Uterus (tissue), 4 donors: ENCODE measurements around the gene UBAP1. TPM values are rescaled to one million over a fixed set of nuclear protein-coding genes. Genes with fewer than 3 reads are reported as not detected.
A peak's percentile ranks its signal among the peaks of the same experiment; 100 is the strongest.

Experiments used
- DNase-seq, 2 donors: peaks; one replicate each; pipeline ENCODE4 v3.0.0-alpha.2; 2019 to 2020
- H3K27ac ChIP-seq, 2 donors: fragments of 200-600 bp; sonication (generic); 1 replicate in 1 of 2; 2 replicates in 1 of 2; pipeline ENCODE4 v1.5.1; 2016 to 2018
- H3K27me3 ChIP-seq, 2 donors: fragments of 200-600 bp; sonication (generic); one replicate each; pipeline ENCODE4 v1.5.1; 2018 to 2019; ENCODE audit warnings: control low read depth in 1 of 2
- H3K36me3 ChIP-seq, 2 donors: fragments of 200-600 bp; sonication (generic); one replicate each; pipeline ENCODE4 v1.5.1; 2019; ENCODE audit warnings: control low read depth in 1 of 2
- H3K4me1 ChIP-seq, 2 donors: fragments of 200-600 bp; sonication (generic); one replicate each; pipeline ENCODE4 v1.5.1; 2018 to 2019; ENCODE audit warnings: control low read depth in 1 of 2
- H3K4me3 ChIP-seq, 2 donors: fragments of 200-600 bp; sonication (generic); 1 replicate in 1 of 2; 2 replicates in 1 of 2; pipeline ENCODE4 v1.5.1; 2018 to 2019; ENCODE audit warnings: mild to moderate bottlenecking in 1 of 2
- H3K9me3 ChIP-seq, 2 donors: fragments of 200-600 bp; sonication (generic); one replicate each; pipeline ENCODE4 v1.5.1; 2019; ENCODE audit warnings: control low read depth in 1 of 2
- CTCF ChIP-seq, 4 experiments: fragments of 200-600 bp in 2 of 4; fragments of 450-650 bp in 2 of 4; sonication (generic) in 2 of 4; IDR thresholded peaks; one replicate each; pipeline ENCODE4 v1.5.1; 2016 to 2019; ENCODE audit warnings: antibody characterized with exemption in 4 of 4, mild to moderate bottlenecking in 2 of 4, moderate library complexity in 1 of 4
- POLR2A ChIP-seq, 2 donors: fragments of 450-650 bp; IDR thresholded peaks; one replicate each; pipeline ENCODE4 v1.6.1; 2016; ENCODE audit warnings: antibody characterized with exemption in 2 of 2, mild to moderate bottlenecking in 1 of 2, moderate library complexity in 1 of 2
- intact Hi-C: fragments of 100-400 bp; cut with DNase I; formaldehyde crosslinking; loops from one replicate; pipeline ENCODE4 v1.15.1; 2023; ENCODE audit warnings: low total_unique reads
- total RNA-seq, 4 donors: library from RNA; depleted of rRNA in 3 of 4; stranded (reverse); fragments of >200 nt in 3 of 4; gene quantifications; one replicate each; pipeline versions ENCODE4 v1.1.0 to v1.2.4, GENCODE V29; 2014 to 2023
- donor health status: DM: yes; HTN: yes; CAD: no.

UBAP1 gene
- total RNA-seq, 4 donors from 2014 or later: 17.1 to 60.4 (median 24.9) TPM

DNA sequence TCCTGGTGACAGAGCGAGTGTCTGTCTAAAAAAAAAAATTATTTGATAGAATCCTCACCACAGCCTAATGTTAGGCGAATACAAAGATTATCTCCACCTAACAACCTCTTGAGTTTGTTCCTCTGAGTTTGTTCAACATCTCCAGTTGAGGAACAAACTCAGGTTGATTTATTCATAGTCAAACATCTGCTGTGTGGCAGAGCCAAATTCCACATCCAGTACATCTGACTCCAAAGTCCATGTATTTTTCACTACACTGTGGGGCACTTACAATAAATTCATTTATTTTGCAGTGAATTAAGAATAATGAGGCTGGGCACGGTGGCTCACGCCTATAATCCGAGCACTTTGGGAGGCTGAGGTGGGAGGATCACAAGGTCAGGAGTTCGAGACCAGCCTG lies 97.0 kb downstream of the UBAP1 start:
- Histone ChIP-seq H3K9me3 (no peaks in the 10 kb centered on the region), H3K4me1 (no peaks in the 10 kb centered on the region), H3K27ac (no peak overlapping the region), H3K4me3 (no peak overlapping the region), H3K27me3 (no peaks in the 10 kb centered on the region), H3K36me3 (no peaks in the 10 kb centered on the region)
- no peak for DNase-seq
- TF ChIP-seq CTCF (IDR thresholded peaks at IDR 0.05): no peak
- TF ChIP-seq POLR2A (IDR thresholded peaks at IDR 0.05): no peak
- intact Hi-C loops: no loop called here

DNA sequence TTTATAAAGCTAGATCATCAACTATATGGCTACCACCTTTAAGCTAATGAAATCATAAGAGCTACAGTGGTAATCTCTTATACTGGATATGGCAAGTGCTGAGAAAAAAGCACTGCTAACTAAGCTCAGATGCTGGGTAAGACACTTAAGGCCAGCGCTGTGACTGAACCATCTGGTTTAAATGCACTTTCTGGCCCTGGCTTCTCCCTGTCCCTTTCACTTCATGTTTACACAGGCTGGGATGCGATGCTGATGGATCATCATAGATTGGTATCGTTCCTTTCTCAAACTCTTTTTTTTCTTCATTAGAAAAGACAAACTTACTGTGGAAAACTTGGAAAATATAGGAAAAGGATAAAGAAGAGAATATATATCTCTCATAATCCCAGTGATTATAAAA lies 97.9 kb downstream of the UBAP1 start:
- H3K4me1 ChIP-seq: no peaks in the 10 kb centered on the region
- no peaks in the 10 kb centered on the region for H3K27me3 ChIP-seq
- no peak overlapping the region for H3K27ac ChIP-seq
- no peaks in the 10 kb centered on the region for H3K36me3 ChIP-seq
- intact Hi-C loops: no loop called here
- no peak for DNase-seq
- TF ChIP-seq CTCF (IDR thresholded peaks at IDR 0.05) (no peak), POLR2A (IDR thresholded peaks at IDR 0.05) (no peak)
- H3K4me3 ChIP-seq: no peak overlapping the region
- no peaks in the 10 kb centered on the region for H3K9me3 ChIP-seq

GRCh38 chr9:34279411-34279810 lies 100.6 kb downstream of the UBAP1 start:
- no peaks in the 10 kb centered on the region for H3K27me3 ChIP-seq
- no peaks in the 10 kb centered on the region for H3K36me3 ChIP-seq
- no peaks in the 10 kb centered on the region for H3K4me1 ChIP-seq
- no peak for TF ChIP-seq POLR2A (IDR thresholded peaks at IDR 0.05)
- no peak for TF ChIP-seq CTCF (IDR thresholded peaks at IDR 0.05)
- no peaks in the 10 kb centered on the region for H3K9me3 ChIP-seq
- H3K27ac ChIP-seq: no peak overlapping the region
- intact Hi-C loops: no loop called here
- DNase-seq: peak in 1 of 2 donors; percentile 22
- no peak overlapping the region for H3K4me3 ChIP-seq

- Histone ChIP-seq H3K4me3 (no peak overlapping the region), H3K27ac (no peak overlapping the region), H3K27me3 (no peaks in the 10 kb centered on the region), H3K4me1 (no peaks in the 10 kb centered on the region), H3K36me3 (no peaks in the 10 kb centered on the region), H3K9me3 (no peaks in the 10 kb centered on the region)
- no peak for TF ChIP-seq POLR2A (IDR thresholded peaks at IDR 0.05)
- TF ChIP-seq CTCF (IDR thresholded peaks at IDR 0.05): no peak
- DNase-seq: no peak
- intact Hi-C loops: no loop called here
Observed at GRCh38 chr9:34282096-34282495, 103.3 kb downstream of the UBAP1 start.

GRCh38 chr9:34289159-34289558 lies 110.3 kb downstream of the UBAP1 start:
- no peaks in the 10 kb centered on the region for H3K36me3 ChIP-seq
- no peaks in the 10 kb centered on the region for H3K27me3 ChIP-seq
- no peak for TF ChIP-seq CTCF (IDR thresholded peaks at IDR 0.05)
- no peak for TF ChIP-seq POLR2A (IDR thresholded peaks at IDR 0.05)
- H3K9me3 ChIP-seq: no peaks in the 10 kb centered on the region
- no peaks in the 10 kb centered on the region for H3K4me1 ChIP-seq
- intact Hi-C loops: no loop called here
- H3K27ac ChIP-seq: no peak overlapping the region
- no peak for DNase-seq
- no peak overlapping the region for H3K4me3 ChIP-seq
